HG03342 (cell line): ENCODE results near the gene PCLAF.
"Not testable (repeated sequence)": the region's sequence is repeated elsewhere in the genome, so short reads cannot be mapped to it uniquely, and the experiment has no call there.

ENCODE experiments used
- ATAC-seq: cut with Tn5 transposase; IDR thresholded peaks from one replicate; pipeline ENCODE4 v1.9.1; 2021; ENCODE audit warnings: mild to moderate bottlenecking, moderate library complexity; ENCODE audit not compliant: unreplicated experiment

PCLAF gene

GRCh38 chr15:64326458-64326857 is 54.8 kb downstream of the PCLAF start:
- not testable (repeated sequence) for ATAC-seq

GRCh38 chr15:64324165-64324877 is 56.9 kb downstream of the PCLAF start:
- no peak for ATAC-seq

GRCh38 chr15:64315216-64315615 is 66.0 kb downstream of the PCLAF start:
- ATAC-seq: no peak

- ATAC-seq: no peak
These were observed 66.8 kb downstream of the PCLAF start for GRCh38 chr15:64314456-64314855.
